ENCODE data around the gene ZMIZ1.

GRCh38 chr10:79103129-79103528, 34.4 kb downstream of the ZMIZ1 start:
- TF ChIP-seq, protein P1, sequence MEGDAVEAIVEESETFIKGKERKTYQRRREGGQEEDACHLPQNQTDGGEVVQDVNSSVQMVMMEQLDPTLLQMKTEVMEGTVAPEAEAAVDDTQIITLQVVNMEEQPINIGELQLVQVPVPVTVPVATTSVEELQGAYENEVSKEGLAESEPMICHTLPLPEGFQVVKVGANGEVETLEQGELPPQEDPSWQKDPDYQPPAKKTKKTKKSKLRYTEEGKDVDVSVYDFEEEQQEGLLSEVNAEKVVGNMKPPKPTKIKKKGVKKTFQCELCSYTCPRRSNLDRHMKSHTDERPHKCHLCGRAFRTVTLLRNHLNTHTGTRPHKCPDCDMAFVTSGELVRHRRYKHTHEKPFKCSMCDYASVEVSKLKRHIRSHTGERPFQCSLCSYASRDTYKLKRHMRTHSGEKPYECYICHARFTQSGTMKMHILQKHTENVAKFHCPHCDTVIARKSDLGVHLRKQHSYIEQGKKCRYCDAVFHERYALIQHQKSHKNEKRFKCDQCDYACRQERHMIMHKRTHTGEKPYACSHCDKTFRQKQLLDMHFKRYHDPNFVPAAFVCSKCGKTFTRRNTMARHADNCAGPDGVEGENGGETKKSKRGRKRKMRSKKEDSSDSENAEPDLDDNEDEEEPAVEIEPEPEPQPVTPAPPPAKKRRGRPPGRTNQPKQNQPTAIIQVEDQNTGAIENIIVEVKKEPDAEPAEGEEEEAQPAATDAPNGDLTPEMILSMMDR (IDR thresholded peaks at IDR 0.05): no peak
- no peak for TF ChIP-seq POLR2A (IDR thresholded peaks at IDR 0.05)

Data from body of pancreas (tissue), 4 donors.